Measurements from ENCODE around the gene SDHAF3.
"Not testable (repeated sequence)": the region's sequence is repeated elsewhere in the genome, so short reads cannot be mapped to it uniquely, and the experiment has no call there.

SDHAF3 gene

DNA sequence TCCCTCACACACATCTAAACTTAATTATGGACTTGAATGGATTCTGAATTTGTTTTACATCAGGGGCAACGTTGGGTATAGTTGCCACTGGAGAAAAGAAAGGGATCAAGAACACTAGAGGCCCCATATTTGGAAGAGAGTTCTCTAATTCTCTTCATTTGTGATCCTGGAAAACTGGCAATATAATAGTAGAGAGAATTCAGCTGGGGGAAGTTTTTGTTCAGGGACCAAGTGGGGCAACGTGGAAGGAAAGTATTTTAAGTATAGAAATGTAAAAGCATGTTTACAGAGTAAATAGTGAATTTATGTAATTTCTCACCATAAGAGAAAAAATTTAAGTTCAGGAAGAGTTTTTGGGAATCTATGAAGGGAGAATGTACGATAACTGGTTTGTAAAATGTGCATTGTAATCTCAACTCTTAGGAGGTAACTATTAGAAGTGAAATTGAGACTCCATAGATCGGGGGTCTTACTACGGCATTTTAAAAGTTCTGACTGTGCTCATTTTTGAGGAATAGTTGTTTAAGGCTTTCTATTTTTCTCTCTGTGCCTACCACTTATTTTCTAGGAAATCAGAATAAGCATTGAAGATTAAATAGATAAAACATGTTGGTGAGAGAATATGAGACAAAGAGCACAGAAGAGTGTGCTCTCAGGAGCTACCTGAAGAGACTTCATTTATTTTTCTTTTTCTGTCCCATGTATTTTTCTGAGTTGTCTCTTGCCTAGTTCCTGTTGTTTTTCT, 3.4 kb downstream of the SDHAF3 start:
- DNase-seq (ENCODE audit: low read depth), result no peak
- TF ChIP-seq, protein P1, sequence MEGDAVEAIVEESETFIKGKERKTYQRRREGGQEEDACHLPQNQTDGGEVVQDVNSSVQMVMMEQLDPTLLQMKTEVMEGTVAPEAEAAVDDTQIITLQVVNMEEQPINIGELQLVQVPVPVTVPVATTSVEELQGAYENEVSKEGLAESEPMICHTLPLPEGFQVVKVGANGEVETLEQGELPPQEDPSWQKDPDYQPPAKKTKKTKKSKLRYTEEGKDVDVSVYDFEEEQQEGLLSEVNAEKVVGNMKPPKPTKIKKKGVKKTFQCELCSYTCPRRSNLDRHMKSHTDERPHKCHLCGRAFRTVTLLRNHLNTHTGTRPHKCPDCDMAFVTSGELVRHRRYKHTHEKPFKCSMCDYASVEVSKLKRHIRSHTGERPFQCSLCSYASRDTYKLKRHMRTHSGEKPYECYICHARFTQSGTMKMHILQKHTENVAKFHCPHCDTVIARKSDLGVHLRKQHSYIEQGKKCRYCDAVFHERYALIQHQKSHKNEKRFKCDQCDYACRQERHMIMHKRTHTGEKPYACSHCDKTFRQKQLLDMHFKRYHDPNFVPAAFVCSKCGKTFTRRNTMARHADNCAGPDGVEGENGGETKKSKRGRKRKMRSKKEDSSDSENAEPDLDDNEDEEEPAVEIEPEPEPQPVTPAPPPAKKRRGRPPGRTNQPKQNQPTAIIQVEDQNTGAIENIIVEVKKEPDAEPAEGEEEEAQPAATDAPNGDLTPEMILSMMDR (IDR thresholded peaks at IDR 0.05; ENCODE audit: insufficient read depth, low read depth, low read length, missing control alignments), result no peak
- no peak overlapping the region for H3K4me3 ChIP-seq (ENCODE audit: low read length)

DNA sequence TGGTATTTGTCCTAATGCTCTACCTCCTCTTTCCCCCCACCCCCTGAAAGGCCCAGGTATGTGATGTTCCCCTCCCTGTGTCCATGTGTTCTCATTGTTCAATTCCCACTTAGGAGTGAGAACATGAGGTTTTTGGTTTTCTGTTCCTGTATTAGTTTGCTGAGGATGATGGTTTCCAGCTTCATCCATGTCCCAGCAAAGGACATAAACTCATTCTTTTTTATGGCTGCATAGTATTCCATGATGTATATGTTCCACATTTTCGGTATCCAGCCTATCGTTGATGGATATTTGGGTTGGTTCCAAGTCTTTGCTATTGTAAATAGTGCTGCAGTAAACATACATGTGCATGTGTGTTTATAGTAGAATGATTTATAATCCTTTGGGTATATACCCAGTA, 5.6 kb downstream of the SDHAF3 start:
- H3K4me3 ChIP-seq (ENCODE audit: low read length); DNase-seq (ENCODE audit: low read depth): not testable (repeated sequence)

DNA sequence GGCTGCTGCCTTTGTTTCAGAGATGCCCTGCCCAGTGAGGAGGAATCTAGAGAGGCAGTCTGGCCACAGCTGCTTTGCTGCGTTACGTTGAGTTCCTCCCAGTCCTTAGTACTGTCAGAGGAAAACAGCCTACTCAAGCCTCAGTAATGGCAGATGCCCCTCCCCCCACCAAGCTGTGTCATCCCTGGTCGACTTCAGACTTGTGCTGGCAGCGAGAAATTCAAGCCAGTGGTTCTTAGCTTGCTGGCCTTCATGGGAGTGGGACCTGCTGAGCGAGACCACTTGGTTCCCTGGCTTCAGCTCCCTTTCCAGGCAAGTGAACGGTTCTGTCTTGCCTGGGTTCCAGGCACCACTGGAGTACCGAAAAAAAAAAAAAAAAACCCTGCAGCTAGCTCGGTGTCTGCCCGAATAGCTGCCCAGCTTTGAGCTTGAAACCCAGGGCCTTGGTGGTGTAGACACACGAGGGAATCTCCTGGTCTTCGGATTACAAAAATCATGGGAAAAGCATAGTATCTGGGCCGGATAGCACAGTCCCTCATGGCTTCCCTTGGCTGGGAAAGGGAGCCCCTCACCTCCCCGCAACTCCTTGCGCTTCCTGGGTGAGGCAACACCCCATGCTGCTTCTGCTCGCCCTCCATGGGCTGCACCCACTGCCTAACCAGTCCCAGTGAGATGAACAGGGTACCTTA, 9.1 kb downstream of the SDHAF3 start:
- TF ChIP-seq, protein P1 (IDR thresholded peaks at IDR 0.05; ENCODE audit: insufficient read depth, low read depth, low read length, missing control alignments), result no peak
- DNase-seq (ENCODE audit: low read depth), result peak; percentile 28
- H3K4me3 ChIP-seq (ENCODE audit: low read length), result no peak overlapping the region

DNA sequence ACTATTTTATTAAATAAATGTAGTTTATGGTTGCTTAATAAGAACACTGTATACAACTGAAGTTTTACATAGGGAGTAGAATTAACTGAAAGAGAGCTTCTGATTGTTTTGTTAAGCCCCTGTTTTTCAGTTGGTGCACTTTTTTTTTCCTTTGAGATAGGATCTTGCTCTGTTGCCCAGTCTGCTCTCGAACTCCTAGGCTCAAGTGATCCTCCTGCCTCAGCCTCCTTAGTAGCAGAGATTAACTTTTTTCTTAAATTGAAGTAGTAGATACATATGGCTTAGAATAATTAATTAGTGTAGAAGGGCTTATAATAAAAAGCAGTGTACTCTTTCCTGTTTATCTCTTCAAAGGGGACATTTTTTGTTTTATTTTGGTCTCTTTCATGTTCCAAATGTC, 11.2 kb downstream of the SDHAF3 start:
- TF ChIP-seq, protein P1 (IDR thresholded peaks at IDR 0.05; ENCODE audit: insufficient read depth, low read depth, low read length, missing control alignments), result no peak
- no peak for DNase-seq (ENCODE audit: low read depth)
- no peak overlapping the region for H3K4me3 ChIP-seq (ENCODE audit: low read length)

DNA sequence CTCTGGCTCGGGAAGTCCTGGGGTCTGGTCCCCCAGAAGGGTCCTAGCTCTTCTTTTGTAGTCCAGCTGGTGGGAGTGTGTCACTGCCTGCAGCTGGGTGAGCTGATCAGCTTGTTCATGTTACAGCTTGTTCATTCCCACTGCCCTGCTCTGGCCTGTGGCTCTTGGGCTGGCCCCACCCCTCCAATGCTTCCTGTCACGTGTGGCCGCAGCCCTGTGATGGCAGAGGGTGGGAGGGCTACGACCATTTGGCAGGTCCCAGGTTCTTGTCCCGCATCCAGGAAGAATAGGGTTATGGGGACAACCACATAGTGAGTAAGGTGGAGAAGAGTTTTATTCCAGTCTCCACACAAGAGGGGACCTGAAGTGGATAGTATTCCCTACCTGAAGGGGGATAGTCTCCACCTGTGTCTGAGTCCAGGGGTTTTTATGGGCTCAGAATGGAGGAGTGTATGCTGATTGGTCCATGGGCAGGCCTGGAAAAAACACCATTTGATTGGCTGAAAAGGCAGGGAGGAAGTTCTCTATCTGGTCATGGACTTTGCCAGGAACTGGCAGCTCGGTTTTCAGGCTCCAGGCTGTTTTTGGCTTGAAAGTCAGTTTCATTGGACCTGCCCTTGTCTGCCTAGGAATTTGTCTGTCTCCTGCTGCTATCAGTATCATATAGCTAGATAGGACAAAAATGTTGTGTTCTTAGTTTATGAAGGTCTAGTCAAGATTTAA, 13.1 kb downstream of the SDHAF3 start:
- H3K4me3 ChIP-seq (ENCODE audit: low read length), result no peak overlapping the region
- TF ChIP-seq, protein P1 (IDR thresholded peaks at IDR 0.05; ENCODE audit: insufficient read depth, low read depth, low read length, missing control alignments), result no peak
- peak; percentile 80 for DNase-seq (ENCODE audit: low read depth)

DNA sequence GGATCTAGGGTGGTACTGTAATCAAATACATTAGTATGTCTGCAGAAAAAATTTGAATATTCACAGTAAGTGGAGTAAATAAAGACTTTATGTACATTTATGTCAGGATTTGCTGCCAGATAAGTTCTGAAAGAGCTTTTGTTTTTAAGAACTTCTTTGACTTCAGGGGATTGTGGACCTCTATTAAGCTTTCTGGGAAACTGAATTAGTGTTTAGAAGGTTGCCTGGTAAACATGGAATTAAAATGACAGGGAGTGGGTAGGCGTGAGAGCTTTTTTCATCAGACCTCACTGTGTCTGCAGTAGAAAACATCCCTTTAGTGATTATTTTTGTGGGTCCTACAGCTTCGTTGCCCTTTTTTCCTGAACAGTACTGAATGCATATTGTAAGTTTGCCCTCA, 15.7 kb downstream of the SDHAF3 start:
- no peak overlapping the region for H3K4me3 ChIP-seq (ENCODE audit: low read length)
- DNase-seq (ENCODE audit: low read depth), result no peak
- TF ChIP-seq, protein P1 (IDR thresholded peaks at IDR 0.05; ENCODE audit: insufficient read depth, low read depth, low read length, missing control alignments), result no peak

DNA sequence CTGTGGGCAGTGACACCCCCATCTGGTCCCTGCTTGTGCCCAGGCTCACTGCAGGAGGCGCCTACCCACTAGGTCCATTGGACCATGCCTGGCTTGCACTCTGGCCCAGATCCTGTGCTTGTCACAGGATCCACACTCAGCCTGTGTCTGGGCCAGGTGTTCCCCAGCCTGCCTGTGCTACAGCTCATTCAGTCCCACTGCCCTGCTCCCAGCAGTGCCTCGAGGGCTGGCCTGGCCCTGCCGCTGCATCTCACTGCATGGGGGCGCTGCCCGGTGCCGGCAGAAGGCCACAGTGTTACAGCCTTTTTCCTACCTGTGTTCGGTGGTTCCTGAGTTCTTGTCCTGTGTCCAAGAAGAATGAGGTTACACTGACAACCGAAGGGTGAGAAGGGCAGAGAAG, 21.3 kb downstream of the SDHAF3 start:
- DNase-seq (ENCODE audit: low read depth), result no peak
- no peak overlapping the region for H3K4me3 ChIP-seq (ENCODE audit: low read length)
- TF ChIP-seq, protein P1 (IDR thresholded peaks at IDR 0.05; ENCODE audit: insufficient read depth, low read depth, low read length, missing control alignments), result no peak

Measured in epithelial cell of esophagus (primary cell).